K562 (cell line): ENCODE data around the gene TAP2. TPM values are rescaled to one million over a fixed set of nuclear protein-coding genes. Genes with fewer than 3 reads are reported as not detected.

Source experiments
- ATAC-seq: fragments of 200-7000 bp; cut with Tn5 transposase; 3 replicates; pipeline ENCODE4 v1.9.1; 2020; ENCODE audit warnings: moderate library complexity
- BruUV-seq: library from RNA; stranded (reverse); fragments of 400-500 nt; replicated peaks from 2 replicates; lab custom pipeline; 2021; lab: Mats Ljungman, UMichigan
- CTCF ChIA-PET: fragments of 300-600 bp; formaldehyde crosslinking; extraction: SDS; loops from one replicate; lab custom pipeline; 2021; ENCODE audit warnings: low intra/inter-chr PET ratio; lab: Yijun Ruan, JAX
- POLR2A ChIA-PET: fragments of 300-600, 350-650 bp; sonication (Branson Sonifier 250); formaldehyde crosslinking; extraction: SDS; loops from one replicate; lab custom pipeline; 2021; ENCODE audit warnings: antibody characterized with exemption, inconsistent platforms; lab: Yijun Ruan, JAX
- DNase-seq, 4 experiments: peaks; one replicate each; pipeline versions ENCODE4 v3.0.0 to v3.0.0-alpha.2; 2011 to 2018; ENCODE audit warnings: low spot score in 3 of 4, mixed read lengths in 3 of 4; ENCODE audit errors: extremely low read depth in 1 of 4
- FAIRE-seq: peaks from 2 replicates; lab custom pipeline; 2011; peaks lifted over from hg19 to GRCh38; lab: Jason Lieb, UNC
- H2AFZ ChIP-seq: 2 replicates; pipeline ENCODE4 v1.6.0; 2011; ENCODE audit warnings: low read depth, low read length, control low read depth, inconsistent platforms
- H3K27ac ChIP-seq: fragments of 200-600 bp; 3 replicates; pipeline ENCODE4 v1.8.0; 2011; ENCODE audit warnings: low read depth, mild to moderate bottlenecking, control low read depth, inconsistent platforms, low read length, moderate library complexity, mixed read lengths; ENCODE audit errors: extremely low read depth
- H3K27me3 ChIP-seq, 2 experiments: fragments of 300-600 bp in 1 of 2; 2 replicates in 1 of 2; 3 replicates in 1 of 2; pipeline versions ENCODE4 v1.6.0 to v1.8.0; 2011; ENCODE audit warnings: inconsistent platforms in 2 of 2, low read length in 2 of 2, mild to moderate bottlenecking in 1 of 2, mixed read lengths in 1 of 2, moderate library complexity in 1 of 2; ENCODE audit not compliant: control insufficient read depth in 2 of 2, insufficient read depth in 2 of 2
- H3K36me3 ChIP-seq: fragments of 300-600 bp; 3 replicates; pipeline ENCODE4 v1.8.0; 2011; ENCODE audit warnings: mild to moderate bottlenecking, low read length, inconsistent platforms; ENCODE audit not compliant: control insufficient read depth, insufficient read depth
- H3K4me1 ChIP-seq, 2 experiments: fragments of 200-600 bp in 1 of 2; replicated peaks in 1 of 2; 2 replicates in 1 of 2; 3 replicates in 1 of 2; pipeline versions ENCODE4 v1.5.1 to v1.8.0; 2011; ENCODE audit warnings: inconsistent platforms in 2 of 2, low read length in 2 of 2, mild to moderate bottlenecking in 1 of 2, mixed read lengths in 1 of 2, moderate library complexity in 1 of 2; ENCODE audit not compliant: control insufficient read depth in 2 of 2, insufficient read depth in 2 of 2
- H3K4me2 ChIP-seq: 2 replicates; pipeline ENCODE4 v1.6.1; 2011; ENCODE audit warnings: low read length, control low read depth, inconsistent platforms, mixed read lengths; ENCODE audit not compliant: insufficient read depth
- H3K4me3 ChIP-seq: fragments of 200-600 bp; sonication (generic), shearing (Covaris generic); 2 replicates; pipeline ENCODE4 v1.5.1; 2016; ENCODE audit warnings: control low read depth, inconsistent platforms
- H3K79me2 ChIP-seq: fragments of 200-600 bp; 3 replicates; pipeline ENCODE4 v1.8.0; 2011; ENCODE audit warnings: low read length, inconsistent platforms; ENCODE audit not compliant: control insufficient read depth, insufficient read depth
- H3K9ac ChIP-seq, 2 experiments: 2 replicates each; pipeline versions ENCODE4 v1.6.0 to v1.6.1; 2011; ENCODE audit warnings: low read depth in 2 of 2, low read length in 2 of 2, control low read depth in 1 of 2, inconsistent platforms in 1 of 2, mild to moderate bottlenecking in 1 of 2, mixed read lengths in 1 of 2; ENCODE audit not compliant: insufficient read depth in 1 of 2
- H3K9me1 ChIP-seq: one replicate; pipeline ENCODE4 v1.6.0; 2011; ENCODE audit warnings: inconsistent platforms, mild to moderate bottlenecking, low read length, moderate library complexity; ENCODE audit not compliant: control insufficient read depth, insufficient read depth
- H3K9me3 ChIP-seq: replicated peaks from 2 replicates; pipeline ENCODE4 v1.5.1; 2011; ENCODE audit warnings: low read depth, low read length, inconsistent platforms; ENCODE audit not compliant: control insufficient read depth, insufficient read depth
- H4K20me1 ChIP-seq: replicated peaks from 2 replicates; pipeline ENCODE4 v1.6.1; 2011; ENCODE audit warnings: low read length, inconsistent platforms, mixed read lengths; ENCODE audit not compliant: control insufficient read depth, insufficient read depth
- BRD9 ChIP-seq: fragments of 450-650 bp; IDR thresholded peaks from 2 replicates; pipeline ENCODE4 v1.6.1; 2018; ENCODE audit warnings: low read depth; ENCODE audit not compliant: partially characterized antibody
- CHD4 ChIP-seq: fragments of 200-600 bp; sonication (generic); IDR thresholded peaks from 3 replicates; pipeline ENCODE4 v1.6.1; 2012; ENCODE audit warnings: low read depth, mild to moderate bottlenecking, mixed read lengths, low read length, inconsistent platforms; ENCODE audit not compliant: insufficient read depth, insufficient replicate concordance, poor library complexity, severe bottlenecking
- MBD2 ChIP-seq: sonication (generic); IDR thresholded peaks from 2 replicates; pipeline ENCODE4 v1.6.1; 2016; ENCODE audit warnings: low read depth, borderline replicate concordance
- MCM7 ChIP-seq, 2 experiments: fragments of 450-650 bp; IDR thresholded peaks; 2 replicates each; pipeline ENCODE4 v1.6.1; 2016 to 2018
- MITF ChIP-seq: IDR thresholded peaks from 2 replicates; pipeline ENCODE4 v1.6.1; 2014; ENCODE audit warnings: antibody characterized with exemption
- MTF1 ChIP-seq: fragments of 250-450 bp; sonication (Bioruptor Pico); IDR thresholded peaks from 2 replicates; pipeline ENCODE4 v1.9.0; 2021; ENCODE audit warnings: moderate library complexity, mild to moderate bottlenecking, inconsistent platforms, borderline replicate concordance
- ZFP30 ChIP-seq: fragments of 250-450 bp; sonication (Bioruptor Pico); IDR thresholded peaks from 2 replicates; pipeline ENCODE4 v1.8.0; 2022; ENCODE audit warnings: moderate library complexity, mild to moderate bottlenecking, inconsistent platforms, borderline replicate concordance
- WGBS: fragments of 100-300 bp; shearing (Covaris generic); methylation state at CpG from one replicate; pipeline ENCODE4 v1.1.6; 2016; ENCODE audit warnings: low coverage, mixed read lengths; ENCODE audit not compliant: insufficient coverage; ENCODE audit errors: missing lambda C conversion rate; 5-methylcytosine and 5-hydroxymethylcytosine counted together
- in situ Hi-C: fragments of 300-500 bp; cut with MboI; formaldehyde crosslinking; loops from 4 replicates; pipeline ENCODE4 v1.15.0; 2018; ENCODE audit warnings: inconsistent platforms, mixed read lengths
- intact Hi-C: fragments of 100-400 bp; cut with micrococcal nuclease; formaldehyde crosslinking; loops from 2 replicates; pipeline ENCODE4 v1.14.2; 2022
- polyA plus RNA-seq, 8 experiments: library from polyadenylated mRNA; depleted of rRNA in 4 of 8; stranded (reverse) in 5 of 8; unstranded in 3 of 8; fragments of >200 nt; fragmentation: Nextera tagmentation in 2 of 8; fragmentation: Illumina TruSeq in 1 of 8; extraction: Ambion mirVana in 2 of 8; extraction: Trizol in 1 of 8; gene quantifications; 2 replicates each; pipeline versions ENCODE4 v1.2.1 to v1.2.3, GENCODE V29; 2011 to 2014; ENCODE audit warnings: inconsistent platforms in 1 of 8, missing spikeins in 1 of 8
- total RNA-seq, 7 experiments: library from RNA; depleted of rRNA in 6 of 7; stranded (reverse); fragments of >200 nt in 6 of 7; fragmentation: Illumina TruSeq in 2 of 7; extraction: Trizol in 2 of 7; gene quantifications; 2 replicates each; pipeline versions ENCODE4 v1.2.1 to v1.2.3, GENCODE V29; 2011 to 2021; ENCODE audit warnings: low replicate concordance in 1 of 7
- TF ChIP-seq, protein P1 (sequence below): sonication (generic); formaldehyde crosslinking; IDR thresholded peaks from 2 replicates; pipeline ENCODE4 v1.8.0; 2023; ENCODE audit warnings: missing genetic modification reagents, mild to moderate bottlenecking, borderline replicate concordance

TAP2 gene
- total and polyA plus RNA-seq, 9 of the 15 experiments (the other 6 are each of a cell fraction or from before 2014, with no cell fraction given) = 2.0 to 53.5 (median 19.6) TPM

GRCh38 chr6:32792901-32793435 is 45.6 kb downstream of the TAP2 start:
- H3K9ac ChIP-seq = no peak overlapping the region
- CTCF ChIA-PET = no interaction called here
- H3K27me3 ChIP-seq = peaks cover 28% of the 10 kb centered on the region in 2 experiments
- no peaks in the 10 kb centered on the region for H3K9me1 ChIP-seq
- BruUV-seq = no TSS peak
- no peaks in the 10 kb centered on the region for H4K20me1 ChIP-seq
- POLR2A ChIA-PET = interaction anchor here (0.7 to 1.1 kb wide), 3 partner anchors 13 to 135 kb away, joined by 3 read pairs; no protein-coding TSS in a partner anchor
- FAIRE-seq = no peak
- no peak overlapping the region for H3K4me3 ChIP-seq
- no peak for ATAC-seq
- TF ChIP-seq BRD9 = no peak
- no peak for TF ChIP-seq CHD4
- TF ChIP-seq MBD2 = no peak
- H3K9me3 ChIP-seq = no peaks in the 10 kb centered on the region
- in situ Hi-C loops = loop anchor here (5.0 kb wide), 1 partner anchor 546 kb away; no protein-coding TSS in a partner anchor
- no peak overlapping the region for H3K27ac ChIP-seq
- 0% methylated on average over 3 of the region's 3 CpGs for WGBS
- intact Hi-C loops = no loop called here
- H3K79me2 ChIP-seq = no peaks in the 10 kb centered on the region
- H3K36me3 ChIP-seq = no peaks in the 10 kb centered on the region
- no peak for DNase-seq
- no peak overlapping the region for H3K4me2 ChIP-seq
- H2AFZ ChIP-seq = no peak overlapping the region
- no peaks in the 10 kb centered on the region for H3K4me1 ChIP-seq

DNA sequence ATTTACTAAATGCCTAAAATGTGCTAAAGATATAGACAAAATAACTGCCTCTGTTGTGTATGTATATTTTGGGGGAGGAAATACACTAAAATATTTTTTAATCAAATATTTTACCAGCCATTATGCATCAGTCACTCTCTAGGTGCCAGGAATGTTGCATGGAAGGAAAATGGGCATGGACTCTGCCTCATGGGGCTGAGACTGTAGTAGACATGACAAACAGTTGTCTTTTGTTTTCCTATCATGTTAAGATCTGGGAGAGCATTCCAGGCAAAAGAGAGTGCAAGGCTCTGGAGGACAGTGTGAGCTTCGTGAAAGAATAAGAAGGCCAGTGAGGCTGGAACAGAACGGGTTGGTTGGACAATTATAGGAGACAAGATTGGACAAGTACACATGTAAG is 48.2 kb downstream of the TAP2 start:
- Histone ChIP-seq H3K9me3 (no peaks in the 10 kb centered on the region), H3K79me2 (no peaks in the 10 kb centered on the region), H4K20me1 (no peaks in the 10 kb centered on the region), H2AFZ (no peak overlapping the region), H3K27ac (no peak overlapping the region), H3K36me3 (no peaks in the 10 kb centered on the region), H3K9ac (no peak overlapping the region), H3K4me3 (no peak overlapping the region), H3K27me3 (peaks cover 17 to 18% of the 10 kb centered on the region in 2 experiments), H3K9me1 (no peaks in the 10 kb centered on the region), H3K4me1 (no peaks in the 10 kb centered on the region), H3K4me2 (no peak overlapping the region)
- intact Hi-C loops = no loop called here
- no TSS peak for BruUV-seq
- ATAC-seq = no peak
- CTCF ChIA-PET = no interaction called here
- WGBS = 3% methylated on average over 2 of the region's 2 CpGs
- no peak for DNase-seq
- no peak for FAIRE-seq
- in situ Hi-C loops = loop anchor here (5.0 kb wide), 1 partner anchor 543 kb away; no protein-coding TSS in a partner anchor
- POLR2A ChIA-PET = no interaction called here
- TF ChIP-seq, protein P1, sequence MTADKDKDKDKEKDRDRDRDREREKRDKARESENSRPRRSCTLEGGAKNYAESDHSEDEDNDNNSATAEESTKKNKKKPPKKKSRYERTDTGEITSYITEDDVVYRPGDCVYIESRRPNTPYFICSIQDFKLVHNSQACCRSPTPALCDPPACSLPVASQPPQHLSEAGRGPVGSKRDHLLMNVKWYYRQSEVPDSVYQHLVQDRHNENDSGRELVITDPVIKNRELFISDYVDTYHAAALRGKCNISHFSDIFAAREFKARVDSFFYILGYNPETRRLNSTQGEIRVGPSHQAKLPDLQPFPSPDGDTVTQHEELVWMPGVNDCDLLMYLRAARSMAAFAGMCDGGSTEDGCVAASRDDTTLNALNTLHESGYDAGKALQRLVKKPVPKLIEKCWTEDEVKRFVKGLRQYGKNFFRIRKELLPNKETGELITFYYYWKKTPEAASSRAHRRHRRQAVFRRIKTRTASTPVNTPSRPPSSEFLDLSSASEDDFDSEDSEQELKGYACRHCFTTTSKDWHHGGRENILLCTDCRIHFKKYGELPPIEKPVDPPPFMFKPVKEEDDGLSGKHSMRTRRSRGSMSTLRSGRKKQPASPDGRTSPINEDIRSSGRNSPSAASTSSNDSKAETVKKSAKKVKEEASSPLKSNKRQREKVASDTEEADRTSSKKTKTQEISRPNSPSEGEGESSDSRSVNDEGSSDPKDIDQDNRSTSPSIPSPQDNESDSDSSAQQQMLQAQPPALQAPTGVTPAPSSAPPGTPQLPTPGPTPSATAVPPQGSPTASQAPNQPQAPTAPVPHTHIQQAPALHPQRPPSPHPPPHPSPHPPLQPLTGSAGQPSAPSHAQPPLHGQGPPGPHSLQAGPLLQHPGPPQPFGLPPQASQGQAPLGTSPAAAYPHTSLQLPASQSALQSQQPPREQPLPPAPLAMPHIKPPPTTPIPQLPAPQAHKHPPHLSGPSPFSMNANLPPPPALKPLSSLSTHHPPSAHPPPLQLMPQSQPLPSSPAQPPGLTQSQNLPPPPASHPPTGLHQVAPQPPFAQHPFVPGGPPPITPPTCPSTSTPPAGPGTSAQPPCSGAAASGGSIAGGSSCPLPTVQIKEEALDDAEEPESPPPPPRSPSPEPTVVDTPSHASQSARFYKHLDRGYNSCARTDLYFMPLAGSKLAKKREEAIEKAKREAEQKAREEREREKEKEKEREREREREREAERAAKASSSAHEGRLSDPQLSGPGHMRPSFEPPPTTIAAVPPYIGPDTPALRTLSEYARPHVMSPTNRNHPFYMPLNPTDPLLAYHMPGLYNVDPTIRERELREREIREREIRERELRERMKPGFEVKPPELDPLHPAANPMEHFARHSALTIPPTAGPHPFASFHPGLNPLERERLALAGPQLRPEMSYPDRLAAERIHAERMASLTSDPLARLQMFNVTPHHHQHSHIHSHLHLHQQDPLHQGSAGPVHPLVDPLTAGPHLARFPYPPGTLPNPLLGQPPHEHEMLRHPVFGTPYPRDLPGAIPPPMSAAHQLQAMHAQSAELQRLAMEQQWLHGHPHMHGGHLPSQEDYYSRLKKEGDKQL = no peak
- TF ChIP-seq ZFP30 (CRISPR knock-in tag) (no peak), MITF (no peak), MTF1 (CRISPR knock-in tag) (no peak), MCM7 (IDR thresholded peaks at IDR 0.05) (no peak)
